Globus pallidus (tissue), 1 donor: ENCODE data around the gene TDRD10.
"Not testable (repeated sequence)": the region's sequence is repeated elsewhere in the genome, so short reads cannot be mapped to it uniquely, and the experiment has no call there.

Experiments used
- DNase-seq: peaks from one replicate; pipeline ENCODE4 v3.0.0-alpha.2; 2015; ENCODE audit warnings: low spot score

TDRD10 gene

GRCh38 chr1:154514066-154514553, 12.1 kb downstream of the TDRD10 start:
- DNase-seq = no peak

- DNase-seq = no peak
Measured at GRCh38 chr1:154517661-154518060, 15.6 kb downstream of the TDRD10 start.

GRCh38 chr1:154519591-154519991, 17.6 kb downstream of the TDRD10 start:
- no peak for DNase-seq

GRCh38 chr1:154520333-154520732, 18.3 kb downstream of the TDRD10 start:
- DNase-seq = no peak

- DNase-seq = no peak
Measured at GRCh38 chr1:154521695-154522094, 19.7 kb downstream of the TDRD10 start.

- no peak for DNase-seq
Measured at GRCh38 chr1:154524881-154525280, 22.9 kb downstream of the TDRD10 start.

GRCh38 chr1:154527192-154527591, 25.2 kb downstream of the TDRD10 start:
- no peak for DNase-seq

- no peak for DNase-seq
Measured at GRCh38 chr1:154529308-154529707, 27.3 kb downstream of the TDRD10 start.

GRCh38 chr1:154531950-154532349, 29.9 kb downstream of the TDRD10 start:
- DNase-seq = not testable (repeated sequence)

GRCh38 chr1:154533952-154534844, 32.2 kb downstream of the TDRD10 start:
- DNase-seq = no peak

- no peak for DNase-seq
Measured at GRCh38 chr1:154536570-154536969, 34.6 kb downstream of the TDRD10 start.

- no peak for DNase-seq
Measured at GRCh38 chr1:154539486-154540483, 37.8 kb downstream of the TDRD10 start.

GRCh38 chr1:154541231-154541630, 39.2 kb downstream of the TDRD10 start:
- no peak for DNase-seq

- peak; percentile 30 for DNase-seq
Measured at GRCh38 chr1:154546264-154547063, 44.4 kb downstream of the TDRD10 start.

- no peak for DNase-seq
Measured at GRCh38 chr1:154547105-154547732, 45.2 kb downstream of the TDRD10 start.

- DNase-seq = no peak
Measured at GRCh38 chr1:154548028-154548427, 46.0 kb downstream of the TDRD10 start.

GRCh38 chr1:154549202-154549770, 47.3 kb downstream of the TDRD10 start:
- no peak for DNase-seq

- DNase-seq = no peak
Measured at GRCh38 chr1:154550070-154550469, 48.1 kb downstream of the TDRD10 start.

- DNase-seq = no peak
Measured at GRCh38 chr1:154550657-154551056, 48.6 kb downstream of the TDRD10 start.

- DNase-seq = no peak
Measured at GRCh38 chr1:154551474-154551873, 49.5 kb downstream of the TDRD10 start.

- DNase-seq = no peak
Measured at GRCh38 chr1:154552036-154552435, 50.0 kb downstream of the TDRD10 start.
